ENCODE measurements around the gene SPACDR. TPM values are rescaled to one million over a fixed set of nuclear protein-coding genes. Genes with fewer than 3 reads are reported as not detected.
A peak's percentile ranks its signal among the peaks of the same experiment; 100 is the strongest.

Gene SPACDR
- total and polyA plus RNA-seq, 9 of the 15 experiments (the other 6 are each of a cell fraction or from before 2014, with no cell fraction given), result 0.07 to 0.55 (median 0.14) TPM; not detected in 1

DNA sequence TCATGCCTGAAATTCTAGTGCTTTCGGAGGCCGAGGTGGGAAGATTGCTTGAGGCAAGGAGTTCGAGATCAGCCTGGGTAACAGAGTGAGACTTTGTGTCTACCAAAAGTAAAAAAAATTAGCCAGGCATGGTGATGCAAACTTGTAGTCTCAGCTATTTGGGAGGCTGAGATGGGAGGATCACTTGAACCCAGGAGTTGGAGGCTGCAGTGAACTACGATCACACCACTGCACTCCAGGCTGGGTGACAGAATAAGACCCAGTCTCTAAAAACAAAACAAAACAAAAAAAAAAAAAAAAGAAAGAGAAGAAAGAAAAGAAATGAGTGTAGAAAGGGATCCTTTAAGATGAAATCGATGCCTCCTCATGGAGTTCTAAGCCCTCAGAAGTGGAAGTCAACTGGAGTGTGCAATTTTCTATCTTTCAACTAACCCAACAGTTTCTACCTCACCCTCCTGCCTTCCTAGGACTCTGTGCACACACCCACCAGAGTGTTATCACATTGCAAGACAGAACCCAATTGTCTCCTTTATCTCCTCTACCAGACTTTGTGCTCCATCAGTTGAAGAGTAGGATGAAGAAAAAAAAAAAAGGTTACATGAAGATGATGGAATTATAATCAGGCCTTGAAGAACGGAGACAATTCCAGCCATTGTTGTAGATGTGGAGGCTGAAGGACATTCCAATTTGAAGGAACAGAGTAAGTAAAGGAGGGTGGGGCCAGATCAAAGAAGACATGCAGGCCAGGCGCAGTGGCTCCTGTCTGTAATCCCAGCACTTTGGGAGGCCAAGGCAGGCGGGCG lies 46.6 kb upstream of the SPACDR start (continued):
- TF ChIP-seq DNMT1 (IDR thresholded peaks at IDR 0.05) (no peak), ZNF444 (CRISPR knock-in tag; IDR thresholded peaks at IDR 0.05) (no peak), POLR2A (conservative IDR thresholded peaks at IDR 0.05) (no peak), HOXB6 (CRISPR knock-in tag; IDR thresholded peaks at IDR 0.05; ENCODE audit: borderline replicate concordance) (no peak), SIRT6 (IDR thresholded peaks at IDR 0.05; ENCODE audit: low read depth, low read length) (no peak), NFYB (IDR thresholded peaks at IDR 0.05; ENCODE audit: extremely low read depth, insufficient read length) (no peak), MTA3 (IDR thresholded peaks at IDR 0.05; ENCODE audit: borderline replicate concordance) (peak; percentile 48; the same call in 1 of the 2 replicates), ASH1L (IDR thresholded peaks at IDR 0.05; ENCODE audit: borderline replicate concordance, low read depth, partially characterized antibody) (peak; percentile 33), IFI16 (CRISPR knock-in tag; IDR thresholded peaks at IDR 0.05) (no peak), TCF7L2 (IDR thresholded peaks at IDR 0.05; ENCODE audit: low read depth, low read length) (no peak), SAFB2 (IDR thresholded peaks at IDR 0.05; ENCODE audit: borderline replicate concordance, low read depth, low read length, severe bottlenecking) (no peak), KAT2B (IDR thresholded peaks at IDR 0.05; ENCODE audit: low read depth, low read length) (no peak), ZNF224 (CRISPR knock-in tag; IDR thresholded peaks at IDR 0.05) (no peak), EP300 (IDR thresholded peaks at IDR 0.05; ENCODE audit: low read length) (peak; percentile 89)
- TF ChIP-seq, protein P1, sequence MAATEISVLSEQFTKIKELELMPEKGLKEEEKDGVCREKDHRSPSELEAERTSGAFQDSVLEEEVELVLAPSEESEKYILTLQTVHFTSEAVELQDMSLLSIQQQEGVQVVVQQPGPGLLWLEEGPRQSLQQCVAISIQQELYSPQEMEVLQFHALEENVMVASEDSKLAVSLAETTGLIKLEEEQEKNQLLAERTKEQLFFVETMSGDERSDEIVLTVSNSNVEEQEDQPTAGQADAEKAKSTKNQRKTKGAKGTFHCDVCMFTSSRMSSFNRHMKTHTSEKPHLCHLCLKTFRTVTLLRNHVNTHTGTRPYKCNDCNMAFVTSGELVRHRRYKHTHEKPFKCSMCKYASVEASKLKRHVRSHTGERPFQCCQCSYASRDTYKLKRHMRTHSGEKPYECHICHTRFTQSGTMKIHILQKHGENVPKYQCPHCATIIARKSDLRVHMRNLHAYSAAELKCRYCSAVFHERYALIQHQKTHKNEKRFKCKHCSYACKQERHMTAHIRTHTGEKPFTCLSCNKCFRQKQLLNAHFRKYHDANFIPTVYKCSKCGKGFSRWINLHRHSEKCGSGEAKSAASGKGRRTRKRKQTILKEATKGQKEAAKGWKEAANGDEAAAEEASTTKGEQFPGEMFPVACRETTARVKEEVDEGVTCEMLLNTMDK (IDR thresholded peaks at IDR 0.05; ENCODE audit: borderline replicate concordance, insufficient read depth, low read depth, low read length, poor library complexity, severe bottlenecking), result no peak
- TF ChIP-seq, protein P2, sequence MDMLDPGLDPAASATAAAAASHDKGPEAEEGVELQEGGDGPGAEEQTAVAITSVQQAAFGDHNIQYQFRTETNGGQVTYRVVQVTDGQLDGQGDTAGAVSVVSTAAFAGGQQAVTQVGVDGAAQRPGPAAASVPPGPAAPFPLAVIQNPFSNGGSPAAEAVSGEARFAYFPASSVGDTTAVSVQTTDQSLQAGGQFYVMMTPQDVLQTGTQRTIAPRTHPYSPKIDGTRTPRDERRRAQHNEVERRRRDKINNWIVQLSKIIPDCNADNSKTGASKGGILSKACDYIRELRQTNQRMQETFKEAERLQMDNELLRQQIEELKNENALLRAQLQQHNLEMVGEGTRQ (CRISPR knock-in tag; IDR thresholded peaks at IDR 0.05), result no peak
- TF ChIP-seq, protein P3, sequence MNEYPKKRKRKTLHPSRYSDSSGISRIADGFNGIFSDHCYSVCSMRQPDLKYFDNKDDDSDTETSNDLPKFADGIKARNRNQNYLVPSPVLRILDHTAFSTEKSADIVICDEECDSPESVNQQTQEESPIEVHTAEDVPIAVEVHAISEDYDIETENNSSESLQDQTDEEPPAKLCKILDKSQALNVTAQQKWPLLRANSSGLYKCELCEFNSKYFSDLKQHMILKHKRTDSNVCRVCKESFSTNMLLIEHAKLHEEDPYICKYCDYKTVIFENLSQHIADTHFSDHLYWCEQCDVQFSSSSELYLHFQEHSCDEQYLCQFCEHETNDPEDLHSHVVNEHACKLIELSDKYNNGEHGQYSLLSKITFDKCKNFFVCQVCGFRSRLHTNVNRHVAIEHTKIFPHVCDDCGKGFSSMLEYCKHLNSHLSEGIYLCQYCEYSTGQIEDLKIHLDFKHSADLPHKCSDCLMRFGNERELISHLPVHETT (CRISPR knock-in tag; conservative IDR thresholded peaks at IDR 0.05 in 1 of 2, IDR thresholded peaks at IDR 0.05 in 1 of 2), result no peak
- TF ChIP-seq, protein P4, sequence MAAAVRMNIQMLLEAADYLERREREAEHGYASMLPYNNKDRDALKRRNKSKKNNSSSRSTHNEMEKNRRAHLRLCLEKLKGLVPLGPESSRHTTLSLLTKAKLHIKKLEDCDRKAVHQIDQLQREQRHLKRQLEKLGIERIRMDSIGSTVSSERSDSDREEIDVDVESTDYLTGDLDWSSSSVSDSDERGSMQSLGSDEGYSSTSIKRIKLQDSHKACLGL (CRISPR knock-in tag; IDR thresholded peaks at IDR 0.05; ENCODE audit: borderline replicate concordance, poor library complexity, severe bottlenecking), result no peak

Data from K562 (cell line).